ENCODE results near the gene CCDC86.

CCDC86 gene

DNA sequence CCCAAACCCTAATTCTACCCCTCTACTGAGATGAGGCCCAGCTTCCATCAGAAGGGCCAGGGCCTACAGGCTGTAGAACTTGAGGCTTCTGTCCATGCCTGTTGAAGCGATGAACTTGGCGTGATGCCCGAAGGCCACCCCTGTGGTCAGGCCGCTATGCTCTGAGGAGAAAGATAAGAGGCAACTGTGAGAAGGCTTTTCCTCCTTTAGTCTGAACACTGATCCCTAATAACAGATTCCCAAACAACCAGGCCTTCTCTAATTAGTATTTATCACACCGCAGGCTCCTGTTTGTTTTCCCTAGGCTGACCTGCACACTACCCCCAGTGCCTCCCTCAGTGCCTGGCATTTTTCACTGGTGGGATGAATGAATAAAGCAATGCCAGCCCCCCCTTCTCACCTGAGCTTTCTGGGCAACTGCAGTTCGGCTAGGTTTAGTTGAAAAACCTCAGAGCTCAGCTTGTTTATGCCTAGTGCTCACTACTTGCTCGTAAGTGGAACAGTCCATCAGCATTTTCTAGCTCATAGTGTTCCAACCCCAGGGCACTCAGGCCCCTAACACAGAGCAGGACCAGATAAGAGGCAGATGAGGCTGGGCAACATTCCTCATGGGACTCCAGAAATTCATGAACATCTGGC, 49.3 kb downstream of the CCDC86 start:
- DNase-seq (ENCODE audit: low read depth), result no peak

DNA sequence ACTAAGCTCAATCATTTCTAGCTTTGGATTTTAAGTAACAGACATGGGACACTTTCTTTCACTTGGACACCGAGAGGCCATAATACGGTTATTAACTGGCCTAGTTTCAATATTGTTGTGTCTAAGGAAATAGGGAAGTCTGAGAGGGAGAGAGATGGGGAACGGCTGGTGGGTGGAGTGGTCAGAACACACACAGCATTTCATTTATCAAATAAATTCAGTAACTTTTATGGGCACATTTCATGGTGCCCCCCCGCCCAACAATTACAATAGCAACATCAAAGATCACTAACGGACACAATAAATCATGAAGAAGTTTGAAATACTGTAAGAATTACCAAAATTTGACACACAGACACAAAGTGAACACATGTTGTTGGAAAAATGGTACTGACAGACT, 53.8 kb downstream of the CCDC86 start:
- DNase-seq (ENCODE audit: low read depth), result no peak

DNA sequence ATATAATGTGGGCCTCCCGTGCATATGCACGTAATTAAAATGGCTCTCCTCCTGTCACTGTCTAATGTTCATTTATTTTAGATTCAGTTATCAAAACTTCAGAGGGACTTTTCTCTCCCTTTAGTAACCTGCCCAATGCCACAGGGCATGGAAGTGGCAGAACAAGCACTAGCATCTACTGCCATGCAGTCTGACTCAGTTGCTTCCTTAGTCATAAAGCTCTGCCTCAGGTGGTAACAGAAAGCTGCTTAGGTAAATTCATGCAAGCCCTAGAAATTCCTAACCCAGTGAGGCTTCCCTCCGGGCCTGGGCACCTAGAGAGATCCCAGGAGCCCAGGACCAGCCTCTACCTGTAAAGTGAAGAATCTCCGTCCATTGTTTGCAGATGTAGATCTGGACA, 55.6 kb downstream of the CCDC86 start:
- no peak for DNase-seq (ENCODE audit: low read depth)

DNA sequence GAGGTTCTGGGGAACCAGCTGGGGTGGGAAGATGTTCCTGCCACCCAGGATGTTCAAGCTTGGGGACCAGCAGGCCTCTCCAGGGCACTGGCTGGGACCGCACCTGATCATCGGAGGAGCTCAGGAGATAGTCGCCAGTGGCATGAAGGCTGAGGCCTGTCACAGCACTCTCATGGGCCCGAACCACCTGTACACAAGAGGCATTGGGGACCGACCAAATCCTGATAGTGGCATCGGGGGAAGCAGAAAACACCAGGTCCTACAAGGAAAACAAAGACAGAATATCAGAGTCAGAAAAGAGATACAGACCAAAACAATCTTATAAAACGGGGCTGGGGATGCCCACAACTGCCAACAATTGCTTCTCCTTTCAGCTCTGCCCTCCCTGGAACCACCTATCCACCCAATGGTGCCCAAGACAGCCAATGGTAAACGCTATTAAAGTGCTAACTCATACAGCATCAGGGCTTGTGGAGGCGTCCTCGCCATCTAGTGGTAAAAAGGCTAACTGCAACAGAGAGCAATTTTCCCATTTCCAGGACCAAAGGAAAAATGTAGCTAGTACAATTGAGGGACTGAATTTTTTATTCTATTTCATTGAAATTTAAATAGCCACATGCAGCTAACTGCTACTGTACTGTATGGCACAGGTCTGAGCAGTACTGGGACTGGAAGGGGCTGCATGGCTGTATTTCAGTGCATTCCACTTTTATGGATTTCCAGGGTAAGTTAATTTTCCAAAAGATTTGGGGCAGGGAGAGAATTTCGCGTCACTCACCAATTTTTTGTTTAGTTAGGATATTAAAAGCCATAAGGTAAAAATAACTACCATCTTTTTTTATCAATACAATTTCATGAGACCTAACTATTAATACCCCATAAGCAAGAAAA, 57.4 kb downstream of the CCDC86 start:
- no peak for DNase-seq (ENCODE audit: low read depth)

DNA sequence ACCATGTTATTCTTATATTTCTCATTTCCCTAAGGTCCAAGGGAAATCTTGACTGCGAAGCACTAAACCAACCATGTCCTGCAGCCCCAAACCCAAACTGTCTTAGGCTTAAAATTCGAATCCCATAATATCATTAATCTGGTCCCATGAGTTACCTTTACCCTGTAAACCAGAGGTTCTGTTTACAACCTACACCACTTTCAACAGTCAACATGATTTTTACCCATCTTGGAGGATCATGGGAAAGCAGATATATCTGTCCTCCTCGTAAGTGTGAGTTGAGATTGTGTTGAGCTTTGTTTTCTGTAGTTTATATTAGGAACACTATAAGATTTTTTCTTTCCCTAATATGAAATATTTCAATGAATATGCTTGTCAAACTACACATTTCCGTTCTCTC, 58.1 kb downstream of the CCDC86 start:
- DNase-seq (ENCODE audit: low read depth), result no peak

Data from stimulated activated CD8-positive, alpha-beta memory T cell treated with anti-CD3 and anti-CD28 coated beads, Interleukin-4, amount 100 ng/mL, for 24 hours (primary cell).